Smooth muscle cell (in vitro differentiated cells): ENCODE results near the gene ZFYVE26. TPM values are rescaled to one million over a fixed set of nuclear protein-coding genes. Genes with fewer than 3 reads are reported as not detected.
"Not testable (repeated sequence)": the region's sequence is repeated elsewhere in the genome, so short reads cannot be mapped to it uniquely, and the experiment has no call there.

ENCODE experiments used
- DNase-seq: peaks from one replicate; lab custom pipeline; 2025; ENCODE audit not compliant: unreplicated experiment; lab: John Stamatoyannopoulos, UW
- H2AFZ ChIP-seq: fragments of 200-600 bp; sonication (generic); 2 replicates; pipeline ENCODE4 v1.6.0; 2016; ENCODE audit warnings: antibody characterized with exemption, low read depth, mild to moderate bottlenecking
- H3F3A ChIP-seq: fragments of 200-600 bp; sonication (generic); 2 replicates; pipeline ENCODE4 v1.6.0; 2017; ENCODE audit warnings: antibody characterized with exemption, low read depth
- H3K27ac ChIP-seq: fragments of 200-600 bp; sonication (generic); 2 replicates; pipeline ENCODE4 v1.5.1; 2016; ENCODE audit warnings: low read depth, mild to moderate bottlenecking
- H3K27me3 ChIP-seq: fragments of 200-600 bp; sonication (generic); 2 replicates; pipeline ENCODE4 v1.6.1; 2016; ENCODE audit warnings: low read depth, mild to moderate bottlenecking
- H3K36me3 ChIP-seq: fragments of 200-600 bp; sonication (generic); 2 replicates; pipeline ENCODE4 v1.5.1; 2016; ENCODE audit warnings: low read depth
- H3K4me1 ChIP-seq: fragments of 200-600 bp; sonication (generic); 2 replicates; pipeline ENCODE4 v1.5.1; 2016; ENCODE audit warnings: low read depth
- H3K4me2 ChIP-seq: fragments of 200-600 bp; sonication (generic); 2 replicates; pipeline ENCODE4 v1.6.0; 2016; ENCODE audit warnings: mild to moderate bottlenecking
- H3K4me3 ChIP-seq: fragments of 200-600 bp; sonication (generic); 2 replicates; pipeline ENCODE4 v1.5.1; 2016; ENCODE audit warnings: mild to moderate bottlenecking
- H3K79me2 ChIP-seq: fragments of 200-600 bp; sonication (generic); 2 replicates; pipeline ENCODE4 v1.6.0; 2016; ENCODE audit warnings: low read depth, mild to moderate bottlenecking
- H3K9ac ChIP-seq: fragments of 200-600 bp; sonication (generic); 2 replicates; pipeline ENCODE4 v1.6.0; 2016; ENCODE audit warnings: low read depth
- H3K9me3 ChIP-seq: fragments of 200-600 bp; sonication (generic); replicated peaks from 2 replicates; pipeline ENCODE4 v1.5.1; 2016; ENCODE audit warnings: low read depth
- H4K20me1 ChIP-seq: fragments of 200-600 bp; sonication (generic); 2 replicates; pipeline ENCODE4 v1.6.0; 2016; ENCODE audit warnings: low read depth
- CTCF ChIP-seq: fragments of 200-600 bp; sonication (generic); IDR thresholded peaks from 2 replicates; pipeline ENCODE4 v1.5.1; 2017; ENCODE audit warnings: borderline replicate concordance, mild to moderate bottlenecking, antibody characterized with exemption; ENCODE audit not compliant: insufficient read depth, poor library complexity, severe bottlenecking
- WGBS: methylation state at CpG from one replicate; pipeline ENCODE4 v1.1.7; 2016; ENCODE audit warnings: low lambda C conversion rate; 5-methylcytosine and 5-hydroxymethylcytosine counted together
- polyA plus RNA-seq: library from polyadenylated mRNA; unstranded; fragments of >200 nt; fragmentation: Nextera tagmentation; extraction: Ambion mirVana; gene quantifications from 2 replicates; pipeline ENCODE4 v1.2.1, GENCODE V29; 2016
- total RNA-seq: library from RNA; depleted of rRNA; stranded (reverse); fragments of >200 nt; gene quantifications from 2 replicates; pipeline ENCODE4 v1.2.3, GENCODE V29; 2014

Gene ZFYVE26
- total and polyA plus RNA-seq, 2 experiments from 2014 or later = 4.5 to 42.7 TPM

GRCh38 chr14:67820428-67820971 lies 4.1 kb upstream of the ZFYVE26 start:
- Histone ChIP-seq H3F3A (no peaks in the 10 kb centered on the region), H3K9me3 (no peaks in the 10 kb centered on the region), H2AFZ (peak overlapping the region; percentile 91), H3K27ac (no peak overlapping the region), H3K4me1 (peaks cover 5% of the 10 kb centered on the region), H3K4me2 (peak overlapping the region; percentile 91), H3K79me2 (no peaks in the 10 kb centered on the region), H4K20me1 (no peaks in the 10 kb centered on the region), H3K4me3 (peak overlapping the region; percentile 81), H3K9ac (peak overlapping the region; percentile 62), H3K36me3 (no peaks in the 10 kb centered on the region), H3K27me3 (no peaks in the 10 kb centered on the region)
- no peak for TF ChIP-seq CTCF
- no peak for DNase-seq
- WGBS = 39% methylated on average over 13 of the region's 13 CpGs

- peak within 1 kb of the TSS; percentile 62 for H3K9ac ChIP-seq
- H3K4me1 ChIP-seq = peaks cover 12% of the 10 kb centered on the region
- peak within 1 kb of the TSS; percentile 81 for H3K4me3 ChIP-seq
- H3F3A ChIP-seq = no peaks in the 10 kb centered on the region
- peak within 1 kb of the TSS; percentile 91 for H2AFZ ChIP-seq
- 2% methylated on average over 30 of the region's 30 CpGs for WGBS
- no peaks in the 10 kb centered on the region for H4K20me1 ChIP-seq
- H3K27me3 ChIP-seq = no peaks in the 10 kb centered on the region
- H3K9me3 ChIP-seq = no peaks in the 10 kb centered on the region
- H3K4me2 ChIP-seq = peak within 1 kb of the TSS; percentile 91
- H3K79me2 ChIP-seq = peaks cover 6% of the 10 kb centered on the region
- H3K36me3 ChIP-seq = no peaks in the 10 kb centered on the region
- DNase-seq = peak; percentile 9
- H3K27ac ChIP-seq = no peak within 1 kb of the TSS
- TF ChIP-seq CTCF = no peak
Measured at GRCh38 chr14:67819563-67820421, 3.4 kb upstream of the ZFYVE26 start, which contains the start of gene RAD51B. Gene RAD51B (plus strand): TSS chr14:67819779.

GRCh38 chr14:67818476-67818875 lies 2.1 kb upstream of the ZFYVE26 start:
- H3F3A ChIP-seq, DNase-seq, H3K27me3 ChIP-seq, H3K27ac ChIP-seq, H2AFZ ChIP-seq, H3K9me3 ChIP-seq, H3K4me2 ChIP-seq, H3K9ac ChIP-seq, H4K20me1 ChIP-seq, H3K36me3 ChIP-seq, H3K4me3 ChIP-seq: not testable (repeated sequence)
- 97% methylated on average over 6 of the region's 6 CpGs for WGBS
- Histone ChIP-seq H3K79me2 (peaks cover 12% of the 10 kb centered on the region), H3K4me1 (peaks cover 16% of the 10 kb centered on the region)

GRCh38 chr14:67817750-67818438 lies 1.5 kb upstream of the ZFYVE26 start:
- Histone ChIP-seq H3K79me2 (peaks cover 12% of the 10 kb centered on the region), H2AFZ (no peak overlapping the region), H3K4me2 (no peak overlapping the region), H4K20me1 (no peaks in the 10 kb centered on the region), H3K27ac (no peak overlapping the region), H3K9ac (no peak overlapping the region), H3K4me3 (no peak overlapping the region), H3K4me1 (peaks cover 16% of the 10 kb centered on the region), H3K27me3 (no peaks in the 10 kb centered on the region), H3K36me3 (no peaks in the 10 kb centered on the region), H3F3A (no peaks in the 10 kb centered on the region), H3K9me3 (no peaks in the 10 kb centered on the region)
- no peak for DNase-seq
- TF ChIP-seq CTCF = no peak
- 92% methylated on average over 14 of the region's 14 CpGs for WGBS
